Measurements from ENCODE around the gene SDCBP2.

The SDCBP2 gene

DNA sequence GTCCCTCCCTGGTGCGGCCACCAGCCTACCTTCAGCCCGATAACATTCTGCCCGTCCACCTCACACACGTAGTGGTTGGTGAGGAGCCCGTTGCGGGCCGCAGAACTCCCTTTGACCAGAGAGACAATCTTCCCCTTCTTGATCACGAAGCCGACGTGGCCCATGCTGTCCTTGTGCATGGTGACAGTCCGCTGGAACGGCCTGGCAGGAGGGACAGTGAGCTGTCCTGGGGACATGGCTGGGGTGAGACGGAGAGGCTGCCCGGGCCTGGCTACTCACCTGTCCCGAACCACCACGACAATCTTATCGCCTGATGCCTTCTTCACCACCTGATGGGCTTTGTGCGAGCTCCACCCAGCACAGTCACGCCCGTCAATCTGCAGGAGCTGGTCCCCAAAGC, 16.6 kb downstream of the SDCBP2 start:
- DNase-seq (ENCODE audit: low read depth), result no peak

- DNase-seq (ENCODE audit: low read depth), result no peak
These were observed 18.3 kb downstream of the SDCBP2 start for GRCh38 chr20:1310506-1311190.

DNA sequence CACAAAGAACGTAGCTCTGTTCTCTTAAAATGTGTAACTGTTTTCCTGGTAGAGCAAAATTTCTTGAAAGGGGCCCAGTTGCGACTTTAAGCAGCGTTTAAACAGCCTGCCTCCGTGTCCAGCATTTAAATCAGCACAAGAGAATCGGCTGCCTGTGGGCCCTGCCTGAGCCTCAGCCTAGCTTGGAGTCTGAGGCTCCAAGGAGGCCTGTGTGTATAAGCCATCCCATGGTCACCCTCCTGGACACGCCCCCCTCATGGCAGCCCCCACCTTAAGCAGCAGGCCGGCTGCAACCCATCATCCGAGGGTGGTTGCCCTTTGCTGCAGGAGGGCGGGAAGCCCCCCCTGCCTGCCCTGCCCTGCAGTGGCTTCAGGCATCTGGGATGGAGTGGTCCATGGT, 18.9 kb downstream of the SDCBP2 start:
- DNase-seq (ENCODE audit: low read depth), result no peak

GRCh38 chr20:1309439-1309847, 19.5 kb downstream of the SDCBP2 start:
- DNase-seq (ENCODE audit: low read depth), result no peak

DNA sequence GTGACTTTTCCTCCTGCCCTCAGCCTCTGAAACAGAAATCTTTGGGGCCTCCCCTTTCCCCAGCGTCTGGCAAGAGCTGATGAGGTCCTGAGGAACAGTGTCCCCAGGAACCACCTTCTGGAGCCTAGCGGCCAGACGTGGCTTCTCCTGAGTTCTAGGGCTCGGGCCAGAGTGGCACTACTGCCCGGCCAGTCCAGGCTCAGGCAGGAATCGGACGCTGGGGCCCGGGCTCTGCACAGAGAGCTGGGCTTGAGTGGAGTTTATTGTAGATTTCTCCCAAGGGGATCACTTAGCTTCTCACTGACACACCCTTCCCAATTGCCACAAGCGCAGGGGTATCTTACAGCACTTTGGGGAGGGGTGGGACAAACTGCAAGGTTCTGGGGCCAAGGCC, 20.2 kb downstream of the SDCBP2 start:
- DNase-seq (ENCODE audit: low read depth), result no peak

- DNase-seq (ENCODE audit: low read depth), result no peak
These were observed 20.8 kb downstream of the SDCBP2 start for GRCh38 chr20:1308067-1308701.

- no peak for DNase-seq (ENCODE audit: low read depth)
These were observed 21.4 kb downstream of the SDCBP2 start for GRCh38 chr20:1307571-1307971.

- DNase-seq (ENCODE audit: low read depth), result no peak
These were observed 21.8 kb downstream of the SDCBP2 start for GRCh38 chr20:1307171-1307570.

GRCh38 chr20:1306316-1307135, 22.4 kb downstream of the SDCBP2 start:
- no peak for DNase-seq (ENCODE audit: low read depth)

- DNase-seq (ENCODE audit: low read depth), result no peak
These were observed 23.2 kb downstream of the SDCBP2 start for GRCh38 chr20:1305712-1306111.

- DNase-seq (ENCODE audit: low read depth), result no peak
These were observed 24.0 kb downstream of the SDCBP2 start for GRCh38 chr20:1304710-1305515.

DNA sequence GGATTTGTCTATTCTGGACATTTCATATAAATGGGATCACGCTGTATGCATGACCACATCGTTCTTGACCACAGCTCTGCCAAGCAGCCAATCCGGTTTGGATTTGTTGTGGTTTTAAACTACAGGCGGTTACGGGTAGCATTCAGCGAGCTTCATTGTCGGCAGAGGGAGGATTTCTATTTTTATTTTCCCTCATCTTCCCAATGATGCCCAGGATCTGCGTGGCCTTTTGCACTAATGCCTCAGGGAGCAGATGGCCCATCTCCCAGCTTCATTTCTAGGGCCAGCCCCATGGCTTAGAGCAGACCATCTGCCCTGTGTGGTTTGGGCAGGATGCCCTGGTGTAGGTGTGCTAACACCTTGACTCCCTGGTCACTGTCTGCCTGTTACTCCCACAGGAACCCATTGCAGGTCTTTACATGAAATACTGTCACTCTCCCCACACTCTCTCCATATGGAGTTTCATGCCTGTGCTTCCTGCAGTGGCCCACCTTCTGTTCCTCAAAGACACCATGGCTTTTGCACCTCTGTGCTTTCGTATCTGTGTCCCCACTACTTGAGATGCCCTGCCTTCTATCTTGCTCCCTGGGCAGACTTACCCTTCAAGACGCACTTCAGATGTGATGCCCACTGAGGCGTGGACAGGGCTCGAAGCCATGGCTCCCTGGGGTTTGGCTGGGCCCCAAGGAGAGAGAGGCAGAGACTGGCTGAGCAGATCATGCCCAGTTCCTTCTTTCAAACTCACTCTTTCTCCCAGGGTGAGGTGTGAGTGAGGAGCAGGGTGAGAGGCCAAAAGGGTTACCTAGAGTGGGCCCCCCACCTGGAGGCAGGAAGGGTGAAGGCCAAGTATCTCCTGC, 26.0 kb downstream of the SDCBP2 start:
- no peak for DNase-seq (ENCODE audit: low read depth)

- peak; percentile 20 for DNase-seq (ENCODE audit: low read depth)
These were observed 27.9 kb downstream of the SDCBP2 start for GRCh38 chr20:1301031-1301529.

GRCh38 chr20:1300083-1300840, 28.7 kb downstream of the SDCBP2 start:
- no peak for DNase-seq (ENCODE audit: low read depth)

DNA sequence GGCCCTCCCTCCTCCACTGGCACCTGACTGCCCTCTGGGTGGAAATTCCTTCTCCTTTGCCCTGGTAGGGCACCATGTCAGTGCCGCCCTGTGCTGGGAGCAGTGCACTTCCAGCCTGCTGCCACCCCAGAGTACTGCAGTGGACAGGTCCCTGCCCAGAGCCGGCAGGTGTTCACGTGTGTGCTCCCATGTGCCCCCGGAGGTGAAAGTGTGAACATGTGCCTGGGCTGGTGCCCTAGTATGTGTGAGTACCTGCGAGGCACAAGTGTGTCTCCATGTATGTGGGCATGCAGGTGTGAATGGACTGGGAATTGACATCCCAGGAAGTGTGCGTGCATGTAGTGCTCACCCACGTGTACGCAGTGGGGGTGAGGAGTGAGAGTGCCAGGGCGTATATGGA, 29.4 kb downstream of the SDCBP2 start:
- DNase-seq (ENCODE audit: low read depth), result no peak

GRCh38 chr20:1298888-1299511, 29.9 kb downstream of the SDCBP2 start:
- no peak for DNase-seq (ENCODE audit: low read depth)

DNA sequence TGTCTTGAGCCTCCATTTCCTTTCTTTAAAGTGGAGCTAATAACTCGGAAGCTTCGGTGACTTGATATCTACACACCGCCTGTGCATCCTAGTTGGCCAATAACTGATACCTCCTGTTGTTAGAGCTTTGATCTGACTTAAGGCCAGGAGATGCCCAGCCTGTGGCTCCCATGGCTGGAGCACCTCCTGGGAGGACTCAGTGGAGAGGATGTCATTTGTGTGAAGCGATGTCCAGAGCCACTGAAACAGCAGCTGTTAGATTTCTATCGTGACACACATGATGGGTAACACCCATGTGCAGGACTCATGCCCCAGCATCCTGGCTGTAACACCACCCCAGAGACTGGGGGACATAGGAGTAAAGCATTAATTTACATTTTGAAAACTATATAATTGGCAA, 30.8 kb downstream of the SDCBP2 start:
- DNase-seq (ENCODE audit: low read depth), result no peak

GRCh38 chr20:1297486-1297885, 31.5 kb downstream of the SDCBP2 start:
- DNase-seq (ENCODE audit: low read depth), result no peak

GRCh38 chr20:1296922-1297321, 32.0 kb downstream of the SDCBP2 start:
- DNase-seq (ENCODE audit: low read depth), result no peak

- DNase-seq (ENCODE audit: low read depth), result no peak
These were observed 32.8 kb downstream of the SDCBP2 start for GRCh38 chr20:1296117-1296610.

All from stimulated activated CD8-positive, alpha-beta memory T cell treated with anti-CD3 and anti-CD28 coated beads, Interleukin-15, amount 100 ng/mL, for 1 hour (primary cell).